Upper lobe of right lung (tissue), 1 donor: ENCODE measurements around the gene PLXNB2. TPM values are rescaled to one million over a fixed set of nuclear protein-coding genes. Genes with fewer than 3 reads are reported as not detected.

Experiments used
- ATAC-seq: fragments of 200-7000 bp; cut with Tn5 transposase; one replicate; pipeline ENCODE4 v1.9.1; 2020; ENCODE audit warnings: mild to moderate bottlenecking, moderate library complexity
- DNase-seq: peaks from one replicate; pipeline ENCODE4 v3.0.0-alpha.2; 2020
- H3K27ac ChIP-seq: fragments of 200-600 bp; one replicate; pipeline ENCODE4 v1.8.0; 2022
- H3K27me3 ChIP-seq: fragments of 200-600 bp; one replicate; pipeline ENCODE4 v1.8.0; 2022; ENCODE audit warnings: mild to moderate bottlenecking
- H3K36me3 ChIP-seq: fragments of 200-600 bp; one replicate; pipeline ENCODE4 v1.8.0; 2022
- H3K4me1 ChIP-seq: fragments of 200-600 bp; one replicate; pipeline ENCODE4 v1.8.0; 2022
- H3K4me3 ChIP-seq: fragments of 200-600 bp; one replicate; pipeline ENCODE4 v1.8.0; 2022; ENCODE audit warnings: mild to moderate bottlenecking
- H3K9me3 ChIP-seq: fragments of 200-600 bp; one replicate; pipeline ENCODE4 v1.8.0; 2022
- CTCF ChIP-seq: fragments of 200-600 bp; IDR thresholded peaks from one replicate; pipeline ENCODE4 v1.8.0; 2022; ENCODE audit warnings: antibody characterized with exemption
- intact Hi-C: fragments of 100-400 bp; cut with DNase I; formaldehyde crosslinking; loops from one replicate; pipeline ENCODE4 v1.11.0; 2022
- total RNA-seq: library from RNA; stranded (reverse); fragmentation: NEBNext Ultra II Directional; extraction: Animal tissue kit (Norgen Biotek cat#: 25700); gene quantifications from one replicate; pipeline ENCODE4 v1.2.1, GENCODE V29; 2021
- donor health status: DM: no; HTN: yes; CAD: no; lungs with severe emphysema.

Gene PLXNB2
- total RNA-seq, 1 donor from 2014 or later: 308 TPM

GRCh38 chr22:50303515-50303847 lies 4.0 kb downstream of the PLXNB2 start:
- no peak for ATAC-seq
- Histone ChIP-seq H3K4me3 (peak overlapping the region; percentile 85), H3K9me3 (no peaks in the 10 kb centered on the region), H3K27ac (peak overlapping the region; percentile 95), H3K27me3 (no peaks in the 10 kb centered on the region), H3K36me3 (no peaks in the 10 kb centered on the region), H3K4me1 (peaks cover 76% of the 10 kb centered on the region)
- no peak for DNase-seq
- intact Hi-C loops: no loop called here
- no peak for TF ChIP-seq CTCF

- TF ChIP-seq CTCF: no peak
- ATAC-seq (no peak), DNase-seq (no peak)
- Histone ChIP-seq H3K27ac (peak overlapping the region; percentile 78), H3K27me3 (no peaks in the 10 kb centered on the region), H3K4me1 (peaks cover 78% of the 10 kb centered on the region), H3K36me3 (no peaks in the 10 kb centered on the region), H3K9me3 (no peaks in the 10 kb centered on the region), H3K4me3 (peak overlapping the region; percentile 21)
- intact Hi-C loops: no loop called here
Observed at GRCh38 chr22:50302564-50302963, 4.9 kb downstream of the PLXNB2 start.

- peak overlapping the region; percentile 78 for H3K27ac ChIP-seq
- intact Hi-C loops: no loop called here
- H3K9me3 ChIP-seq: no peaks in the 10 kb centered on the region
- H3K27me3 ChIP-seq: no peaks in the 10 kb centered on the region
- H3K4me1 ChIP-seq: peaks cover 83% of the 10 kb centered on the region
- peak; percentile 19 for ATAC-seq
- DNase-seq: peak; percentile 85
- no peak for TF ChIP-seq CTCF
- H3K4me3 ChIP-seq: peak overlapping the region; percentile 21
- H3K36me3 ChIP-seq: no peaks in the 10 kb centered on the region
Observed at GRCh38 chr22:50302041-50302541, 5.4 kb downstream of the PLXNB2 start.

- no peak for TF ChIP-seq CTCF
- H3K4me1 ChIP-seq: peaks cover 88% of the 10 kb centered on the region
- ATAC-seq: no peak
- H3K9me3 ChIP-seq: no peaks in the 10 kb centered on the region
- H3K27me3 ChIP-seq: no peaks in the 10 kb centered on the region
- peak overlapping the region; percentile 78 for H3K27ac ChIP-seq
- no peak for DNase-seq
- intact Hi-C loops: no loop called here
- H3K4me3 ChIP-seq: peak overlapping the region; percentile 21
- no peaks in the 10 kb centered on the region for H3K36me3 ChIP-seq
Observed at GRCh38 chr22:50301581-50301991, 5.9 kb downstream of the PLXNB2 start.

GRCh38 chr22:50300620-50301257 lies 6.7 kb downstream of the PLXNB2 start:
- ATAC-seq (no peak), DNase-seq (no peak)
- Histone ChIP-seq H3K4me1 (peaks cover 91% of the 10 kb centered on the region), H3K9me3 (no peaks in the 10 kb centered on the region), H3K27ac (peak overlapping the region; percentile 63), H3K27me3 (no peaks in the 10 kb centered on the region), H3K36me3 (no peaks in the 10 kb centered on the region), H3K4me3 (peak overlapping the region; percentile 44)
- no peak for TF ChIP-seq CTCF
- intact Hi-C loops: no loop called here
